Neural progenitor cell (in vitro differentiated cells): Measurements from ENCODE around the gene SPRED1. TPM values are rescaled to one million over a fixed set of nuclear protein-coding genes. Genes with fewer than 3 reads are reported as not detected.

Source experiments
- DNase-seq: peaks from one replicate; pipeline ENCODE4 v3.0.0-alpha.2; 2016; ENCODE audit warnings: low spot score
- H2AFZ ChIP-seq: fragments of 200-600 bp; sonication (generic); replicated peaks from 2 replicates; pipeline ENCODE4 v1.6.1; 2016; ENCODE audit warnings: antibody characterized with exemption
- H3F3A ChIP-seq: fragments of 200-600 bp; sonication (generic); 2 replicates; pipeline ENCODE4 v1.6.1; 2016; ENCODE audit warnings: antibody characterized with exemption, low read depth
- H3K27ac ChIP-seq: fragments of 200-600 bp; sonication (generic); 2 replicates; pipeline ENCODE4 v1.5.1; 2016; ENCODE audit warnings: mild to moderate bottlenecking
- H3K27me3 ChIP-seq: fragments of 200-600 bp; sonication (generic); 2 replicates; pipeline ENCODE4 v1.6.1; 2016; ENCODE audit warnings: mild to moderate bottlenecking, moderate library complexity
- H3K36me3 ChIP-seq: fragments of 200-600 bp; sonication (generic); 2 replicates; pipeline ENCODE4 v1.5.1; 2016
- H3K4me1 ChIP-seq: fragments of 200-600 bp; sonication (generic); 2 replicates; pipeline ENCODE4 v1.6.1; 2016; ENCODE audit warnings: mixed run types
- H3K4me2 ChIP-seq: fragments of 200-600 bp; sonication (generic); 2 replicates; pipeline ENCODE4 v1.6.1; 2016
- H3K4me3 ChIP-seq: fragments of 200-600 bp; sonication (generic); 2 replicates; pipeline ENCODE4 v1.5.1; 2016
- H3K79me2 ChIP-seq: fragments of 200-600 bp; sonication (generic); 2 replicates; pipeline ENCODE4 v1.6.1; 2016; ENCODE audit warnings: low read depth
- H3K9ac ChIP-seq: fragments of 200-600 bp; sonication (generic); 2 replicates; pipeline ENCODE4 v1.6.1; 2016
- H3K9me3 ChIP-seq: fragments of 200-600 bp; sonication (generic); 2 replicates; pipeline ENCODE4 v1.5.1; 2016; ENCODE audit warnings: low read depth
- H4K20me1 ChIP-seq: fragments of 200-600 bp; sonication (generic); 2 replicates; pipeline ENCODE4 v1.6.1; 2016; ENCODE audit warnings: low read depth
- H3K27ac Mint-ChIP-seq: 3 replicates; pipeline ENCODE4 v1.8.0; 2021; ENCODE audit warnings: mixed read lengths
- H3K27me3 Mint-ChIP-seq: 2 replicates; pipeline ENCODE4 v1.8.0; 2022; ENCODE audit warnings: low read depth, mild to moderate bottlenecking, inconsistent platforms, moderate library complexity, mixed read lengths; ENCODE audit not compliant: insufficient read depth
- H3K36me3 Mint-ChIP-seq: 3 replicates; pipeline ENCODE4 v1.8.0; 2021; ENCODE audit warnings: mixed read lengths
- H3K4me1 Mint-ChIP-seq: 3 replicates; pipeline ENCODE4 v1.8.0; 2021; ENCODE audit warnings: mixed read lengths
- H3K4me3 Mint-ChIP-seq: 3 replicates; pipeline ENCODE4 v1.8.0; 2021; ENCODE audit warnings: mild to moderate bottlenecking, moderate library complexity, mixed read lengths
- H3K9me3 Mint-ChIP-seq: 3 replicates; pipeline ENCODE4 v1.8.0; 2020; ENCODE audit warnings: mixed read lengths
- CTCF ChIP-seq: fragments of 200-600 bp; sonication (generic); IDR thresholded peaks from 2 replicates; pipeline ENCODE4 v1.5.1; 2017; ENCODE audit warnings: antibody characterized with exemption, mild to moderate bottlenecking
- EZH2 ChIP-seq: fragments of 200-600 bp; sonication (generic); IDR thresholded peaks from 2 replicates; pipeline ENCODE4 v1.6.1; 2017; ENCODE audit warnings: antibody characterized with exemption, mild to moderate bottlenecking, moderate library complexity
- EZH2phosphoT487 ChIP-seq: fragments of 200-600 bp; sonication (generic); IDR thresholded peaks from 2 replicates; pipeline ENCODE4 v1.6.1; 2017; ENCODE audit warnings: antibody characterized with exemption
- total RNA-seq: library from RNA; depleted of rRNA; stranded (reverse); fragments of >200 nt; gene quantifications from 2 replicates; pipeline ENCODE4 v1.2.3, GENCODE V29; 2015; ENCODE audit warnings: low replicate concordance

Gene SPRED1
- total RNA-seq, 1 donor from 2014 or later: 49.3 TPM

- Mint-ChIP-seq H3K36me3 (peaks cover 24% of the 10 kb centered on the region), H3K27ac (no peak overlapping the region), H3K9me3 (no peaks in the 10 kb centered on the region), H3K4me1 (no peaks in the 10 kb centered on the region), H3K27me3 (no peaks in the 10 kb centered on the region), H3K4me3 (no peak overlapping the region)
- H3K27ac ChIP-seq: no peak overlapping the region
- no peak overlapping the region for H3K4me2 ChIP-seq
- peaks cover 13% of the 10 kb centered on the region for H3K36me3 ChIP-seq
- H4K20me1 ChIP-seq: peaks cover 26% of the 10 kb centered on the region
- no peak overlapping the region for H2AFZ ChIP-seq
- DNase-seq: no peak
- H3K4me1 ChIP-seq: no peaks in the 10 kb centered on the region
- TF ChIP-seq EZH2phosphoT487 (no peak), CTCF (no peak), EZH2 (no peak)
- no peak overlapping the region for H3K9ac ChIP-seq
- H3K79me2 ChIP-seq: peaks cover 55% of the 10 kb centered on the region
- H3K27me3 ChIP-seq: no peaks in the 10 kb centered on the region
- H3F3A ChIP-seq: no peaks in the 10 kb centered on the region
- no peaks in the 10 kb centered on the region for H3K9me3 ChIP-seq
- H3K4me3 ChIP-seq: no peak overlapping the region
Observed at GRCh38 chr15:38320866-38321265, 68.2 kb downstream of the SPRED1 start.

- H3K27ac Mint-ChIP-seq: no peak overlapping the region
- H3K4me3 Mint-ChIP-seq: no peak overlapping the region
Observed at GRCh38 chr15:38323895-38324294, 71.3 kb downstream of the SPRED1 start.

GRCh38 chr15:38324939-38325647, 72.5 kb downstream of the SPRED1 start:
- Histone ChIP-seq H3F3A (no peaks in the 10 kb centered on the region), H3K4me1 (no peaks in the 10 kb centered on the region)
- H3K4me3 Mint-ChIP-seq: no peak overlapping the region

More at GRCh38 chr15:38323895-38324294, 71.3 kb downstream of the SPRED1 start:
- Histone ChIP-seq H3K9me3 (no peaks in the 10 kb centered on the region), H2AFZ (no peak overlapping the region), H3K79me2 (peaks cover 29% of the 10 kb centered on the region), H3K9ac (no peak overlapping the region), H3K27me3 (no peaks in the 10 kb centered on the region), H4K20me1 (peaks cover 25% of the 10 kb centered on the region), H3K27ac (no peak overlapping the region), H3K4me3 (no peak overlapping the region), H3K4me2 (no peak overlapping the region), H3F3A (no peaks in the 10 kb centered on the region), H3K4me1 (no peaks in the 10 kb centered on the region), H3K36me3 (peaks cover 17% of the 10 kb centered on the region)
- H3K27me3 Mint-ChIP-seq: no peaks in the 10 kb centered on the region
- no peaks in the 10 kb centered on the region for H3K9me3 Mint-ChIP-seq
- peaks cover 41% of the 10 kb centered on the region for H3K36me3 Mint-ChIP-seq
- TF ChIP-seq EZH2phosphoT487 (no peak), CTCF (no peak), EZH2 (no peak)
- no peaks in the 10 kb centered on the region for H3K4me1 Mint-ChIP-seq
- DNase-seq: no peak

More at GRCh38 chr15:38324939-38325647, 72.5 kb downstream of the SPRED1 start:
- H3K27me3 Mint-ChIP-seq: no peaks in the 10 kb centered on the region
- TF ChIP-seq EZH2 (no peak), CTCF (no peak), EZH2phosphoT487 (no peak)
- H3K27ac Mint-ChIP-seq: no peak overlapping the region
- no peak for DNase-seq
- peaks cover 43% of the 10 kb centered on the region for H3K36me3 Mint-ChIP-seq
- no peaks in the 10 kb centered on the region for H3K9me3 Mint-ChIP-seq
- peaks cover 19% of the 10 kb centered on the region for H4K20me1 ChIP-seq
- H3K9ac ChIP-seq: no peak overlapping the region
- peaks cover 17% of the 10 kb centered on the region for H3K36me3 ChIP-seq
- H3K27me3 ChIP-seq: no peaks in the 10 kb centered on the region
- H3K9me3 ChIP-seq: no peaks in the 10 kb centered on the region
- no peak overlapping the region for H3K4me2 ChIP-seq
- no peak overlapping the region for H3K4me3 ChIP-seq
- no peaks in the 10 kb centered on the region for H3K4me1 Mint-ChIP-seq
- H2AFZ ChIP-seq: no peak overlapping the region
- peaks cover 17% of the 10 kb centered on the region for H3K79me2 ChIP-seq
- H3K27ac ChIP-seq: no peak overlapping the region
